DND-41 (cell line): ENCODE measurements around the gene LMAN2.

Experiments
- EZH2 ChIP-seq: IDR thresholded peaks from 3 replicates; pipeline ENCODE4 v1.6.1; 2012; ENCODE audit warnings: borderline replicate concordance, low read depth, mild to moderate bottlenecking, moderate library complexity, low read length, inconsistent platforms; ENCODE audit not compliant: severe bottlenecking
- TF ChIP-seq, protein P1 (sequence below): IDR thresholded peaks from 2 replicates; pipeline ENCODE4 v1.5.1; 2012; ENCODE audit warnings: borderline replicate concordance, low read length, moderate library complexity, mild to moderate bottlenecking; ENCODE audit not compliant: poor library complexity, severe bottlenecking; ENCODE audit errors: extremely low read depth

DNA sequence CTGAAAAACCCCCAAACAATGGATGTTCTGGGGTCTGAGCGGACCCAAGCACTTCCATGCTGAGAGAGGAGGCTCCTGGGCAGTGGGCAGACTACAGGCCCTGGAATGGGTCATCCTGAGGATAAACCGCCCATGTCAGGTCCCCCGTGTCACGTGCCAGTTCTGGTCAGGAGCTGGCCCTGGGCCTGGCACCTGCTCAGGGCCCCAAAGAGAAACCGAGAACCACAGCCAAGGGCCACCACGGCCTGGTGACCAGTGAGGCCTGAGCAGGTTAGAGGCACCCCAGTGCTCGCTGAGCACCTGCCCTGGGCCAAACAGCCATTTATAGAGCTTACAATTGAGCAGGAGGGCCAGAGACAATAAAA, 15.8 kb downstream of the LMAN2 start:
- TF ChIP-seq, protein P1, sequence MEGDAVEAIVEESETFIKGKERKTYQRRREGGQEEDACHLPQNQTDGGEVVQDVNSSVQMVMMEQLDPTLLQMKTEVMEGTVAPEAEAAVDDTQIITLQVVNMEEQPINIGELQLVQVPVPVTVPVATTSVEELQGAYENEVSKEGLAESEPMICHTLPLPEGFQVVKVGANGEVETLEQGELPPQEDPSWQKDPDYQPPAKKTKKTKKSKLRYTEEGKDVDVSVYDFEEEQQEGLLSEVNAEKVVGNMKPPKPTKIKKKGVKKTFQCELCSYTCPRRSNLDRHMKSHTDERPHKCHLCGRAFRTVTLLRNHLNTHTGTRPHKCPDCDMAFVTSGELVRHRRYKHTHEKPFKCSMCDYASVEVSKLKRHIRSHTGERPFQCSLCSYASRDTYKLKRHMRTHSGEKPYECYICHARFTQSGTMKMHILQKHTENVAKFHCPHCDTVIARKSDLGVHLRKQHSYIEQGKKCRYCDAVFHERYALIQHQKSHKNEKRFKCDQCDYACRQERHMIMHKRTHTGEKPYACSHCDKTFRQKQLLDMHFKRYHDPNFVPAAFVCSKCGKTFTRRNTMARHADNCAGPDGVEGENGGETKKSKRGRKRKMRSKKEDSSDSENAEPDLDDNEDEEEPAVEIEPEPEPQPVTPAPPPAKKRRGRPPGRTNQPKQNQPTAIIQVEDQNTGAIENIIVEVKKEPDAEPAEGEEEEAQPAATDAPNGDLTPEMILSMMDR = no peak
- no peak for TF ChIP-seq EZH2
